Brain microvascular endothelial cell (primary cell): ENCODE data around the gene LATS2.

ENCODE experiments used
- DNase-seq: peaks from one replicate; pipeline ENCODE4 v3.0.0-alpha.2; 2020
- H3K27ac ChIP-seq: fragments of 250-450 bp; sonication (Bioruptor Pico); 2 replicates; pipeline ENCODE4 v1.5.1; 2020; ENCODE audit warnings: mild to moderate bottlenecking, moderate library complexity
- H3K27me3 ChIP-seq: fragments of 250-450 bp; sonication (Bioruptor Pico); replicated peaks from 2 replicates; pipeline ENCODE4 v1.5.1; 2020; ENCODE audit warnings: mild to moderate bottlenecking
- H3K36me3 ChIP-seq: fragments of 250-450 bp; sonication (Bioruptor Pico); replicated peaks from 2 replicates; pipeline ENCODE4 v1.5.1; 2020; ENCODE audit warnings: mild to moderate bottlenecking
- H3K4me3 ChIP-seq: 2 replicates; pipeline ENCODE4 v1.5.1; 2011; ENCODE audit warnings: low read depth, mild to moderate bottlenecking, control low read depth, low read length, moderate library complexity
- in situ Hi-C: cut with HindIII; loops from 2 replicates; pipeline ENCODE4 v1.10.0; 2017; ENCODE audit warnings: low sequenced_read_pairs, low pct_ligation_motif_present
- TF ChIP-seq, protein P1 (sequence below): IDR thresholded peaks from 2 replicates; pipeline ENCODE4 v1.5.1; 2011; ENCODE audit warnings: low read depth, mild to moderate bottlenecking, moderate library complexity, low read length, control low read depth, inconsistent platforms; ENCODE audit errors: missing control alignments

Gene LATS2

DNA sequence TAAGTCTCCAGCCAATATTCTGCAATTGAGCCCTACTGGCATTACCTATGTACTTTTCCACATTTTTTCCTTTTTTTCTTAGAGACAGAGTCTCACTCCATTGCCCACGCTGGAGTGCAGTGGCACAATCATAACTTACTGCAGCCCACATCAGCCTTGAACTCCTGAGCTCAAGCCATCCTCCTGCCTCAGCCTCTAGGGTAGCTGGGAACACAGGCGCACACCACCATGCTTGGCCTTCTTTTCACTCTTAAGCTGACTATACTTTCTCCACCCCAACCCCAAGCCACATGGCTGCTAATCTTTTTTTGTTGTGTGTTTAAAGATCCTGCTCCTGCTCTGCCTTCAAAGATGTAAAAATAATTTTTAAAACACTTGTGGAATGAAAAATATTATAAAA, 1.6 kb upstream of the LATS2 start:
- no peaks in the 10 kb centered on the region for H3K27me3 ChIP-seq
- H3K27ac ChIP-seq, result no peak overlapping the region
- H3K4me3 ChIP-seq, result no peak overlapping the region
- TF ChIP-seq, protein P1, sequence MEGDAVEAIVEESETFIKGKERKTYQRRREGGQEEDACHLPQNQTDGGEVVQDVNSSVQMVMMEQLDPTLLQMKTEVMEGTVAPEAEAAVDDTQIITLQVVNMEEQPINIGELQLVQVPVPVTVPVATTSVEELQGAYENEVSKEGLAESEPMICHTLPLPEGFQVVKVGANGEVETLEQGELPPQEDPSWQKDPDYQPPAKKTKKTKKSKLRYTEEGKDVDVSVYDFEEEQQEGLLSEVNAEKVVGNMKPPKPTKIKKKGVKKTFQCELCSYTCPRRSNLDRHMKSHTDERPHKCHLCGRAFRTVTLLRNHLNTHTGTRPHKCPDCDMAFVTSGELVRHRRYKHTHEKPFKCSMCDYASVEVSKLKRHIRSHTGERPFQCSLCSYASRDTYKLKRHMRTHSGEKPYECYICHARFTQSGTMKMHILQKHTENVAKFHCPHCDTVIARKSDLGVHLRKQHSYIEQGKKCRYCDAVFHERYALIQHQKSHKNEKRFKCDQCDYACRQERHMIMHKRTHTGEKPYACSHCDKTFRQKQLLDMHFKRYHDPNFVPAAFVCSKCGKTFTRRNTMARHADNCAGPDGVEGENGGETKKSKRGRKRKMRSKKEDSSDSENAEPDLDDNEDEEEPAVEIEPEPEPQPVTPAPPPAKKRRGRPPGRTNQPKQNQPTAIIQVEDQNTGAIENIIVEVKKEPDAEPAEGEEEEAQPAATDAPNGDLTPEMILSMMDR, result no peak
- in situ Hi-C loops, result no loop called here
- DNase-seq, result no peak
- no peaks in the 10 kb centered on the region for H3K36me3 ChIP-seq

GRCh38 chr13:21060338-21061028, 903 bp downstream of the LATS2 start:
- no peaks in the 10 kb centered on the region for H3K27me3 ChIP-seq
- no peaks in the 10 kb centered on the region for H3K36me3 ChIP-seq
- H3K4me3 ChIP-seq, result peak overlapping the region; percentile 73
- in situ Hi-C loops, result no loop called here
- TF ChIP-seq, protein P1, result no peak
- peak overlapping the region; percentile 99 for H3K27ac ChIP-seq
- no peak for DNase-seq

- Histone ChIP-seq H3K4me3 (peak overlapping the region; percentile 73), H3K36me3 (no peaks in the 10 kb centered on the region), H3K27ac (peak overlapping the region; percentile 99), H3K27me3 (no peaks in the 10 kb centered on the region)
- in situ Hi-C loops, result no loop called here
- TF ChIP-seq, protein P1, result no peak
- no peak for DNase-seq
Observed at GRCh38 chr13:21059641-21060337, 1.6 kb downstream of the LATS2 start.

GRCh38 chr13:21058361-21058760, 3.0 kb downstream of the LATS2 start:
- H3K36me3 ChIP-seq, result no peaks in the 10 kb centered on the region
- TF ChIP-seq, protein P1, result no peak
- H3K27ac ChIP-seq, result no peak overlapping the region
- no peaks in the 10 kb centered on the region for H3K27me3 ChIP-seq
- DNase-seq, result no peak
- in situ Hi-C loops, result no loop called here
- H3K4me3 ChIP-seq, result no peak overlapping the region

DNA sequence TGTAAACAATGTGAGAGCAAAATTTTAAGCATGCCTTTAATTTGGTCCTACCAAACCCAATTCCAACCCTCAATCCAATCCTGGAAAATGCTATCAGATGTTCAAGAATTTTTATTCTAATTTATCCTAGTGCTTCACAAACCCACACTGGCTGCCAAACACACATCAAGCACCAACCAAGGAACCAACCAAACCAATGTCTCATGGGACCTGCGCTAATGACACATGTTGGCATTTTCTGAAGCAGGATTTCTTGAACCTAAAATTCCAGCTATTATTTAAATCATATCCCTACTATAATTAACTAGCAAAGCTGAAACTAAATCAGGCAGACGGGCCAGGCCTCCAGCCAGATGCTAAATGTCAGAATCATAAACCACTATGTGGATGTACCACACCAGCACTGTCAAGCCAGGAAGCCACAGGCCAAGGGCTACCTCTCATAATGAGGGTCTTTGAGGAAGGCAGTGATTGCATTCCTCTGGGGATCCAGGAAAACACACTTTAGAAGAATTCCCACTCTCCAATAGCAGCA, 5.8 kb downstream of the LATS2 start:
- Histone ChIP-seq H3K4me3 (no peak overlapping the region), H3K27ac (peak overlapping the region; percentile 46), H3K27me3 (no peaks in the 10 kb centered on the region), H3K36me3 (no peaks in the 10 kb centered on the region)
- TF ChIP-seq, protein P1, result no peak
- in situ Hi-C loops, result no loop called here
- no peak for DNase-seq
